Heart right ventricle (tissue), 16 donors: ENCODE measurements around the gene TTLL1. TPM values are rescaled to one million over a fixed set of nuclear protein-coding genes. Genes with fewer than 3 reads are reported as not detected.

Experiments
- ATAC-seq, 8 donors: fragments of 200-7000 bp; cut with Tn5 transposase; one replicate each; pipeline ENCODE4 v1.9.1; 2020; ENCODE audit warnings: mild to moderate bottlenecking in 8 of 8, moderate library complexity in 8 of 8, moderate number of reproducible peaks in 1 of 8
- DNase-seq, 2 donors: peaks; one replicate each; pipeline ENCODE4 v3.0.0-alpha.2; 2020
- H3K27ac ChIP-seq, 10 donors: fragments of 200-600 bp; sonication (generic) in 2 of 10; one replicate each; pipeline versions ENCODE4 v1.5.0 to v1.8.0; 2020 to 2022; ENCODE audit warnings: mild to moderate bottlenecking in 3 of 10
- H3K27me3 ChIP-seq, 7 donors: fragments of 200-600 bp; one replicate each; pipeline ENCODE4 v1.8.0; 2021 to 2022; ENCODE audit warnings: mild to moderate bottlenecking in 2 of 7
- H3K36me3 ChIP-seq, 9 donors: fragments of 200-600 bp; sonication (generic) in 1 of 9; one replicate each; pipeline versions ENCODE4 v1.5.0 to v1.8.0; 2020 to 2022; ENCODE audit warnings: mild to moderate bottlenecking in 2 of 9
- H3K4me1 ChIP-seq, 9 donors: fragments of 200-600 bp; sonication (generic) in 1 of 9; one replicate each; pipeline versions ENCODE4 v1.5.0 to v1.8.0; 2020 to 2022; ENCODE audit warnings: mild to moderate bottlenecking in 4 of 9
- H3K4me3 ChIP-seq, 10 donors: fragments of 200-600 bp; sonication (generic) in 2 of 10; one replicate each; pipeline versions ENCODE4 v1.5.0 to v1.8.0; 2020 to 2022; ENCODE audit warnings: mild to moderate bottlenecking in 7 of 10, moderate library complexity in 2 of 10
- H3K9me3 ChIP-seq, 11 donors: fragments of 200-600 bp in 10 of 11; sonication (generic) in 2 of 11; one replicate each; pipeline versions ENCODE4 v1.5.0 to v1.8.0; 2013 to 2022; ENCODE audit warnings: mild to moderate bottlenecking in 2 of 11, control low read depth in 1 of 11, moderate library complexity in 1 of 11
- CTCF ChIP-seq, 9 donors: fragments of 200-600 bp; sonication (generic) in 2 of 9; IDR thresholded peaks; one replicate each; pipeline versions ENCODE4 v1.5.0 to v1.8.0; 2021 to 2022; ENCODE audit warnings: antibody characterized with exemption in 9 of 9, mild to moderate bottlenecking in 5 of 9, moderate library complexity in 1 of 9
- WGBS, 2 donors: extraction: QIAGEN DNeasy Blood & Tissue Kit; methylation state at CpG; one replicate each; pipeline ENCODE4 v1.1.7; 2013; ENCODE audit warnings: inconsistent platforms in 1 of 2; 5-methylcytosine and 5-hydroxymethylcytosine counted together
- intact Hi-C, 10 donors: fragments of 100-400 bp; cut with DNase I; formaldehyde crosslinking; loops; one replicate each; pipeline versions ENCODE4 v1.11.1 to v1.14.2; 2022
- polyA plus RNA-seq, 2 donors: library from polyadenylated mRNA; stranded (reverse); fragments of 200-250 nt; gene quantifications; one replicate each; pipeline ENCODE4 v1.2.3, GENCODE V29; 2013
- total RNA-seq, 10 donors: library from RNA; stranded (reverse); fragmentation: NEBNext Ultra II Directional in 3 of 10; extraction: Animal tissue kit (Norgen Biotek cat#: 25700) in 3 of 10; gene quantifications; one replicate each; pipeline versions ENCODE4 v1.2.1 to v1.2.4, GENCODE V29; 2021 to 2023
- donor health status: Arrhythmogenic right ventricular cardiomyopathy.
- donor health status: ischemic (EF 13 %, LVEDD 7.1; RV severe dilation, severe dysfunction).
- donor health status: healthy with polysubstance abuse.
- donor health status: DM: no; HTN: yes; CAD: no.
- donor health status: DM: no; HTN: no; CAD: no.
- donor health status: ischemic (EF 25% LVEDD 6.9; RV normal size, moderate dysfunction).
- donor health status: ischemic (EF 25% LVEDD 5.7; RV mildly dilated, moderate dysfunction).
- donor health status: healthy.
- donor health status: DM: yes; HTN: yes; CAD: no.
- donor health status: Ischemic cardiomyopathy.
- donor health status: ischemic (EF 35%, LVEDD 5.7; RV mildly dilated, moderate dysfunction).
- donor health status: nonischemic (EF 11% LVEDD 7.7; RV severe dilation, severe dysfunction).
- donor health status: DM: yes; HTN: yes; CAD: no.
- donor health status: PGD.
- donor health status: ischemic (EF 29% LVEDD 5.4; RV normal size, mild dysfunction).
- donor health status: nonischemic (EF 23%, LVEDD 6.1; RV moderate dilation, normal function).

Gene TTLL1
- total and polyA plus RNA-seq, 12 donors, result 4.5 to 14.5 (median 10.6) TPM

- 77 to 86% methylated on average over 4 of the region's 4 CpGs for WGBS, 2 donors
- Histone ChIP-seq H3K27ac (peak overlapping the region in 2 of 10 donors; percentile 6 to 43), H3K27me3 (no peaks in the 10 kb centered on the region), H3K36me3 (no peaks in the 10 kb centered on the region), H3K4me1 (peaks cover 9 to 79% (median 52%) of the 10 kb centered on the region in 9 donors), H3K4me3 (no peak overlapping the region), H3K9me3 (no peaks in the 10 kb centered on the region)
- no peak for TF ChIP-seq CTCF (IDR thresholded peaks at IDR 0.05)
- ATAC-seq, result no peak
- intact Hi-C loops, result no loop called here
- no peak for DNase-seq
Measured at GRCh38 chr22:43008921-43009320, 80.3 kb downstream of the TTLL1 start.

GRCh38 chr22:43008509-43008908 lies 80.7 kb downstream of the TTLL1 start:
- ATAC-seq (peak in 3 of 8 donors; percentile 49 to 57 (median 53)), DNase-seq (no peak)
- TF ChIP-seq CTCF (IDR thresholded peaks at IDR 0.05), result no peak
- Histone ChIP-seq H3K9me3 (no peaks in the 10 kb centered on the region), H3K27me3 (no peaks in the 10 kb centered on the region), H3K36me3 (no peaks in the 10 kb centered on the region), H3K4me1 (peaks cover 6 to 78% (median 50%) of the 10 kb centered on the region in 9 donors), H3K4me3 (no peak overlapping the region), H3K27ac (peak overlapping the region in 3 of 10 donors; percentile 6 to 43 (median 36))
- WGBS, 2 donors, result 93 to 95% methylated on average over 4 of the region's 4 CpGs
- intact Hi-C loops, result no loop called here

GRCh38 chr22:43007519-43008102 lies 81.6 kb downstream of the TTLL1 start:
- Histone ChIP-seq H3K36me3 (no peaks in the 10 kb centered on the region), H3K9me3 (no peaks in the 10 kb centered on the region), H3K27ac (peak overlapping the region in 7 of 10 donors; percentile 8 to 57 (median 41)), H3K4me1 (peaks cover 8 to 78% (median 47%) of the 10 kb centered on the region in 9 donors), H3K27me3 (no peaks in the 10 kb centered on the region), H3K4me3 (no peak overlapping the region)
- TF ChIP-seq CTCF (IDR thresholded peaks at IDR 0.05), result no peak
- no peak for DNase-seq
- peak; percentile 32 to 84 (median 71) for ATAC-seq
- WGBS, 2 donors, result 45 to 47% methylated on average over 5 of the region's 5 CpGs
- intact Hi-C loops, result no loop called here

- H3K4me1 ChIP-seq, result peaks cover 14 to 80% (median 53%) of the 10 kb centered on the region in 9 donors
- WGBS, 2 donors, result 94 to 98% methylated on average over 7 of the region's 7 CpGs
- DNase-seq (no peak), ATAC-seq (no peak)
- H3K27me3 ChIP-seq, result no peaks in the 10 kb centered on the region
- H3K36me3 ChIP-seq, result no peaks in the 10 kb centered on the region
- peak overlapping the region in 1 of 10 donors; percentile 49 for H3K27ac ChIP-seq
- intact Hi-C loops, result no loop called here
- no peak overlapping the region for H3K4me3 ChIP-seq
- no peaks in the 10 kb centered on the region for H3K9me3 ChIP-seq
- TF ChIP-seq CTCF (IDR thresholded peaks at IDR 0.05), result no peak
Measured at GRCh38 chr22:43006753-43007152, 82.4 kb downstream of the TTLL1 start.
